Measurements from ENCODE around the gene EPHB1.

Gene EPHB1

DNA sequence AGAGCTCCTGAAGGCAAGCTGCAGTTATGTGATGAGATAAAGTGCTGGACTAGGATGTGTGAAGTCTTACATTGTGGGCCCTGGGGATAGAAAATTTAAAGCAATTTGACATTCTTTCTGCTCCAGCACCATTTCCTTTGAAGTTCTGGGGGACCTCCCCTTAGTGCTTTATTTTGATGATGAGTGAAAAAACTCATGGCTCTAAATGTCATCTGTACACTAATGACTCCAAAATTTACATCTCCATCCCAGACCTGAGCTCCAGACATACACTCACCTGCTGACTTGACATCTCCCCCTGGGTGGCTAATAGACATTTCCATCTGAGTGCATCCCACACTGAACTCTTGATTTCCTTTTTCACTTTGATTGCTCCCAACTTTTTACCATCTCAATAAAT lies 276.4 kb downstream of the EPHB1 start:
- no peak overlapping the region for H3K4ac ChIP-seq (ENCODE audit: low read length)
- no peaks in the 10 kb centered on the region for H3K79me1 ChIP-seq (ENCODE audit: low read depth, low read length)
- DNase-seq (ENCODE audit: low spot score) = no peak
- no peak overlapping the region for H3K23ac ChIP-seq (ENCODE audit: low read depth, low read length, poor library complexity)
- no peaks in the 10 kb centered on the region for H3K36me3 ChIP-seq (replicated peaks in 1 of 2; ENCODE audit: control insufficient read depth in 2 of 2, insufficient read depth in 2 of 2, low read length in 2 of 2)
- no peaks in the 10 kb centered on the region for H3K4me1 ChIP-seq (ENCODE audit: control insufficient read depth in 2 of 2, insufficient read depth in 1 of 2, low read depth in 1 of 2, low read length in 2 of 2)
- peaks cover 0 to 4% of the 10 kb centered on the region in 2 donors for H3K9me3 ChIP-seq (replicated peaks in 1 of 2; ENCODE audit: control insufficient read depth in 2 of 2, insufficient read depth in 1 of 2, low read depth in 1 of 2, low read length in 2 of 2)
- H2AK5ac ChIP-seq (ENCODE audit: low read depth, low read length) = no peak overlapping the region
- no peak overlapping the region for H2BK5ac ChIP-seq (ENCODE audit: low read length)
- H2BK120ac ChIP-seq (ENCODE audit: low read depth, low read length) = no peak overlapping the region
- H2BK15ac ChIP-seq (ENCODE audit: low read length) = no peak overlapping the region
- no peak overlapping the region for H3K4me2 ChIP-seq (ENCODE audit: insufficient read depth, low read length, poor library complexity, severe bottlenecking)
- H3K27me3 ChIP-seq (ENCODE audit: control insufficient read depth in 3 of 3, insufficient read depth in 3 of 3, low read depth in 1 of 3, low read length in 3 of 3) = no peaks in the 10 kb centered on the region
- no peak overlapping the region for H4K91ac ChIP-seq (ENCODE audit: low read depth, low read length, poor library complexity)
- no peak overlapping the region for H3K27ac ChIP-seq (replicated peaks; ENCODE audit: low read length)
- no peak overlapping the region for H3K4me3 ChIP-seq (ENCODE audit: low read length in 2 of 2)
- H3K14ac ChIP-seq (ENCODE audit: low read length) = no peak overlapping the region
- no peak overlapping the region for H3K9ac ChIP-seq (ENCODE audit: low read depth, low read length, poor library complexity)
- H2BK12ac ChIP-seq (ENCODE audit: low read length) = no peak overlapping the region
- H3K18ac ChIP-seq (ENCODE audit: low read length) = no peak overlapping the region
- no peak overlapping the region for H2AFZ ChIP-seq (ENCODE audit: low read length)
- no peak overlapping the region for H4K8ac ChIP-seq (ENCODE audit: low read depth, low read length)

DNA sequence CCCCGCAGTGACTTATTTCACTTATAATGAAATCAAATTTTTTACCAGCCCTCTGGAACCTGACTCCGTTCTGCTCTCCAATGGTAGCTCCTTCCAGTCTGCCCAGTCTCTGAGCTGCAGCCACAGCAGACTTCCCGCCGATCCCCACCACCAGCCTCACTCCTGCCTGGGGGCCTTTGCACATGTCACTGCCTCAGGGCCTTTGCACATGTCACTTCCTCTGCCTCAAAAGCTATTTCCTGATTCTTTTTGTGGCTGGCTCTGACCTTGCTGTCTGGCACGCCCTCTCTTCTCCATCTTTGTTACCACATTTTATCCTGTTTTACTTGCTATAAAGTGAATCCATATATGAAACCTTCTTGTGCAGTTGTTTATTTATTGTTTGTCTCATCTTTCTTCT lies 277.4 kb downstream of the EPHB1 start:
- no peaks in the 10 kb centered on the region for H3K36me3 ChIP-seq (replicated peaks in 1 of 2; ENCODE audit: control insufficient read depth in 2 of 2, insufficient read depth in 2 of 2, low read length in 2 of 2)
- H4K91ac ChIP-seq (ENCODE audit: low read depth, low read length, poor library complexity) = no peak overlapping the region
- no peak overlapping the region for H3K23ac ChIP-seq (ENCODE audit: low read depth, low read length, poor library complexity)
- no peak overlapping the region for H2BK120ac ChIP-seq (ENCODE audit: low read depth, low read length)
- DNase-seq (ENCODE audit: low spot score) = no peak
- no peak overlapping the region for H2BK12ac ChIP-seq (ENCODE audit: low read length)
- no peak overlapping the region for H3K4ac ChIP-seq (ENCODE audit: low read length)
- H3K27ac ChIP-seq (replicated peaks; ENCODE audit: low read length) = no peak overlapping the region
- no peak overlapping the region for H3K4me3 ChIP-seq (ENCODE audit: low read length in 2 of 2)
- H2BK15ac ChIP-seq (ENCODE audit: low read length) = no peak overlapping the region
- H3K4me2 ChIP-seq (ENCODE audit: insufficient read depth, low read length, poor library complexity, severe bottlenecking) = no peak overlapping the region
- no peaks in the 10 kb centered on the region for H3K4me1 ChIP-seq (ENCODE audit: control insufficient read depth in 2 of 2, insufficient read depth in 1 of 2, low read depth in 1 of 2, low read length in 2 of 2)
- no peak overlapping the region for H3K18ac ChIP-seq (ENCODE audit: low read length)
- H3K79me1 ChIP-seq (ENCODE audit: low read depth, low read length) = no peaks in the 10 kb centered on the region
- H3K9me3 ChIP-seq (replicated peaks in 1 of 2; ENCODE audit: control insufficient read depth in 2 of 2, insufficient read depth in 1 of 2, low read depth in 1 of 2, low read length in 2 of 2) = peaks cover 0 to 4% of the 10 kb centered on the region in 2 donors
- H2AFZ ChIP-seq (ENCODE audit: low read length) = no peak overlapping the region
- no CpG with 5 or more reads among the region's 5 CpGs for WGBS, 2 donors (ENCODE audit: extremely low coverage in 2 of 2, insufficient read length in 2 of 2, insufficient replicate concordance in 1 of 2)
- H3K14ac ChIP-seq (ENCODE audit: low read length) = no peak overlapping the region
- H4K8ac ChIP-seq (ENCODE audit: low read depth, low read length) = no peak overlapping the region
- H3K9ac ChIP-seq (ENCODE audit: low read depth, low read length, poor library complexity) = no peak overlapping the region
- no peak overlapping the region for H2AK5ac ChIP-seq (ENCODE audit: low read depth, low read length)
- H3K27me3 ChIP-seq (ENCODE audit: control insufficient read depth in 3 of 3, insufficient read depth in 3 of 3, low read depth in 1 of 3, low read length in 3 of 3) = peaks cover 0 to 1% (median 0%) of the 10 kb centered on the region in 3 experiments
- no peak overlapping the region for H2BK5ac ChIP-seq (ENCODE audit: low read length)

DNA sequence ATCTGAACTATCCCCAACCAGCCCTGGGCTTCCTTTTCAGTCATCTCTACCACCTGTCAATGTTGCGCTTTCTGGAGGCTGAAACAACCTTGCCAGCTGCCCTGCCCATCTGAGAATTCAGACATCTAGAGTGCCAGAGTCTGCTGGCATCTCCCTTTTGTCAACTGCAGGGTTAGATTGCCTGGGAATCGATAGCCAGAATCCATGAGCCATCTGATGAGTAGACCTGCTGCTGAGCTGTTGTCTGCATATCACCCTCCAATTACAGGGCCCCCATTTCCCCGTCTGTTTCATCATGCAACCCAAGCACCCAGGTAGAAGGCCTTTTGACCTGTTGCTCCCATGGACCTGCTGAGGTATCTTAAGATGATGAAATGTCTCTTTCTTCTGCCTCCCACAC lies 280.1 kb downstream of the EPHB1 start:
- Histone ChIP-seq H3K18ac (ENCODE audit: low read length) (no peak overlapping the region), H2BK15ac (ENCODE audit: low read length) (no peak overlapping the region), H2BK12ac (ENCODE audit: low read length) (no peak overlapping the region), H2AK5ac (ENCODE audit: low read depth, low read length) (peak overlapping the region; percentile 19), H3K4ac (ENCODE audit: low read length) (no peak overlapping the region), H2BK5ac (ENCODE audit: low read length) (no peak overlapping the region), H3K79me1 (ENCODE audit: low read depth, low read length) (no peaks in the 10 kb centered on the region), H3K4me1 (ENCODE audit: control insufficient read depth in 2 of 2, insufficient read depth in 1 of 2, low read depth in 1 of 2, low read length in 2 of 2) (no peaks in the 10 kb centered on the region), H3K27ac (replicated peaks; ENCODE audit: low read length) (no peak overlapping the region), H3K23ac (ENCODE audit: low read depth, low read length, poor library complexity) (no peak overlapping the region), H2BK120ac (ENCODE audit: low read depth, low read length) (no peak overlapping the region), H3K27me3 (ENCODE audit: control insufficient read depth in 3 of 3, insufficient read depth in 3 of 3, low read depth in 1 of 3, low read length in 3 of 3) (peaks cover 0 to 1% (median 0%) of the 10 kb centered on the region in 3 experiments), H3K36me3 (replicated peaks in 1 of 2; ENCODE audit: control insufficient read depth in 2 of 2, insufficient read depth in 2 of 2, low read length in 2 of 2) (no peaks in the 10 kb centered on the region), H3K9me3 (replicated peaks in 1 of 2; ENCODE audit: control insufficient read depth in 2 of 2, insufficient read depth in 1 of 2, low read depth in 1 of 2, low read length in 2 of 2) (peaks cover 0 to 4% of the 10 kb centered on the region in 2 donors), H3K14ac (ENCODE audit: low read length) (no peak overlapping the region), H3K4me2 (ENCODE audit: insufficient read depth, low read length, poor library complexity, severe bottlenecking) (no peak overlapping the region), H3K4me3 (ENCODE audit: low read length in 2 of 2) (no peak overlapping the region), H2AFZ (ENCODE audit: low read length) (no peak overlapping the region), H4K8ac (ENCODE audit: low read depth, low read length) (no peak overlapping the region), H3K9ac (ENCODE audit: low read depth, low read length, poor library complexity) (no peak overlapping the region), H4K91ac (ENCODE audit: low read depth, low read length, poor library complexity) (no peak overlapping the region)
- DNase-seq (ENCODE audit: low spot score) = no peak
- no CpG with 5 or more reads among the region's 3 CpGs for WGBS, 2 donors (ENCODE audit: extremely low coverage in 2 of 2, insufficient read length in 2 of 2, insufficient replicate concordance in 1 of 2)

DNA sequence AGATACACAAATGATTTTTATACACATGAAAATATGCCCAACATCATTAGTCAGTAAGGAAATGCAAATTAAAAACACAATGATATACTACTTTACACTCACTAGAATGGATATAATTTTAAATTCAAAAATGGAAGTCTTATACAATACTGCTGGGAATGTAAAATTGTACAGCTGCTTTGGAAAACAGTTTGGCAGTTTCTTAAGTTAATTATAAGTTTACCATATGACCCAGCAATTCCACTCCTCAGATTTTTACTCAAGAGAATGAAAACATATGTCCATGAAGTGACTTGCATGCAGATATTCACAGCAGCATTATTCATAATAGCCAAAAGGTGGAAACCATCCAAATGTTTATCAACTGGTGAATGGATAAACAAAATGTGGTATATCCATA lies 281.3 kb downstream of the EPHB1 start:
- no peak overlapping the region for H4K8ac ChIP-seq (ENCODE audit: low read depth, low read length)
- H3K27me3 ChIP-seq (ENCODE audit: control insufficient read depth in 3 of 3, insufficient read depth in 3 of 3, low read depth in 1 of 3, low read length in 3 of 3) = peaks cover 0 to 1% (median 0%) of the 10 kb centered on the region in 3 experiments
- no peak for DNase-seq (ENCODE audit: low spot score)
- H3K14ac ChIP-seq (ENCODE audit: low read length) = no peak overlapping the region
- H3K9ac ChIP-seq (ENCODE audit: low read depth, low read length, poor library complexity) = no peak overlapping the region
- H2AK5ac ChIP-seq (ENCODE audit: low read depth, low read length) = no peak overlapping the region
- no peak overlapping the region for H4K91ac ChIP-seq (ENCODE audit: low read depth, low read length, poor library complexity)
- no peaks in the 10 kb centered on the region for H3K4me1 ChIP-seq (ENCODE audit: control insufficient read depth in 2 of 2, insufficient read depth in 1 of 2, low read depth in 1 of 2, low read length in 2 of 2)
- no peak overlapping the region for H2BK120ac ChIP-seq (ENCODE audit: low read depth, low read length)
- no peak overlapping the region for H2AFZ ChIP-seq (ENCODE audit: low read length)
- peaks cover 0 to 4% of the 10 kb centered on the region in 2 donors for H3K9me3 ChIP-seq (replicated peaks in 1 of 2; ENCODE audit: control insufficient read depth in 2 of 2, insufficient read depth in 1 of 2, low read depth in 1 of 2, low read length in 2 of 2)
- no peaks in the 10 kb centered on the region for H3K36me3 ChIP-seq (replicated peaks in 1 of 2; ENCODE audit: control insufficient read depth in 2 of 2, insufficient read depth in 2 of 2, low read length in 2 of 2)
- no peak overlapping the region for H3K27ac ChIP-seq (replicated peaks; ENCODE audit: low read length)
- no peaks in the 10 kb centered on the region for H3K79me1 ChIP-seq (ENCODE audit: low read depth, low read length)
- H3K4me2 ChIP-seq (ENCODE audit: insufficient read depth, low read length, poor library complexity, severe bottlenecking) = no peak overlapping the region
- H3K4ac ChIP-seq (ENCODE audit: low read length) = no peak overlapping the region
- H2BK5ac ChIP-seq (ENCODE audit: low read length) = no peak overlapping the region
- no peak overlapping the region for H3K18ac ChIP-seq (ENCODE audit: low read length)
- no peak overlapping the region for H3K23ac ChIP-seq (ENCODE audit: low read depth, low read length, poor library complexity)
- no peak overlapping the region for H2BK12ac ChIP-seq (ENCODE audit: low read length)
- no peak overlapping the region for H2BK15ac ChIP-seq (ENCODE audit: low read length)
- H3K4me3 ChIP-seq (ENCODE audit: low read length in 2 of 2) = no peak overlapping the region
